SJSA1 (cell line): ENCODE data around the gene TMED10. TPM values are rescaled to one million over a fixed set of nuclear protein-coding genes. Genes with fewer than 3 reads are reported as not detected.

Experiments
- DNase-seq, 2 experiments: peaks; one replicate each; pipeline ENCODE4 v3.0.0-alpha.2; 2015 to 2020; ENCODE audit warnings: low spot score in 2 of 2, low read depth in 1 of 2
- H3K27ac ChIP-seq: fragments of 250-450 bp; sonication (Bioruptor Pico); 2 replicates; pipeline ENCODE4 v1.5.1; 2020; ENCODE audit warnings: mild to moderate bottlenecking, moderate library complexity
- H3K27me3 ChIP-seq: fragments of 250-450 bp; sonication (Bioruptor Pico); replicated peaks from 2 replicates; pipeline ENCODE4 v1.5.1; 2020; ENCODE audit warnings: mild to moderate bottlenecking, moderate library complexity
- H3K36me3 ChIP-seq: fragments of 250-450 bp; sonication (Bioruptor Pico); 2 replicates; pipeline ENCODE4 v1.5.1; 2020; ENCODE audit warnings: mild to moderate bottlenecking
- H3K4me1 ChIP-seq: fragments of 250-450 bp; sonication (Bioruptor Pico); replicated peaks from 2 replicates; pipeline ENCODE4 v1.6.1; 2021; ENCODE audit warnings: mild to moderate bottlenecking
- H3K4me3 ChIP-seq: fragments of 250-450 bp; sonication (Bioruptor Pico); 2 replicates; pipeline ENCODE4 v1.5.1; 2020; ENCODE audit warnings: mild to moderate bottlenecking
- H3K9me3 ChIP-seq: fragments of 250-450 bp; sonication (Bioruptor Pico); replicated peaks from 2 replicates; pipeline ENCODE4 v1.5.1; 2020; ENCODE audit warnings: mild to moderate bottlenecking
- total RNA-seq: library from RNA; depleted of rRNA; stranded (reverse); fragments of >200 nt; shearing (Covaris generic); gene quantifications from 2 replicates; pipeline ENCODE4 v1.2.3, GENCODE V29; 2014; rRNA removed

TMED10 gene
- 155 and 203 TPM in 2 replicates for total RNA-seq

DNA sequence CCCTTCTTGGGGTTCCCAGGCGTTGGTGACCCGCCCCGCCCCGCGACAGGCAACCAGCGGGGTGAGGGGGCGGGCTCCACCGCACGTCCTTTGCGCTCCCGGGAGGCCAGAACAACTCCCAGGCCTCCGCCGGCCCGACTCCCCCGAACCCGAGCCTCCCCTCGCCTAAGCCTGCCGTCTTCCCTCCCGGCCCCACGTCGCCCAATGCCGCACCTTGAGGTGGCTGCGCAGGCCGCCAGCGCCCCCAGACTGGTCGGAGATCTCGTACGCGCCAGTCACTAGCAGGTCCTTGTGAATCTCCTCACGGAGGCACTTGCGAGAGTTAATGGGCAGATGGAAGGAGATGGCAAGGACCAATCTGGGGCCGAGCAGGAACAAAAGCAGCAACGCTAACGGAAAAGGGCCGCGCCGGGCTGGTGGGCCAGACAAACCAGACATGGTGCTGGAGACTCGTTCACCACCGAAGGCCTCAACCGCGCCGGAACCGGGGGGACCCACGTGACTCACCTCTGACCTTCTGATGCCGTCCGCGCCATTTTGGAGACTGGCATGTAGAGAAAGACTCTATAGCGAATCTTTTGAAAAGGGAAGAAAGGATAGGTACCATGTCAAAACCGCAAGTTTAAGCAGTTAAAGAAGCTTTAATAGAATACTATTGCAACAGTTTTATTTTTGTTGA is at the start of gene TMED10:
Gene TMED10, minus strand, starts transcription at position 471 of the 679 bp plus-strand sequence. Its CDS starts 33 bp downstream, at position 438.
- Histone ChIP-seq H3K9me3 (no peaks in the 10 kb centered on the region), H3K4me1 (no peaks in the 10 kb centered on the region; the same call in 1 of the 2 replicates), H3K27me3 (no peaks in the 10 kb centered on the region), H3K27ac (peak within 1 kb of the TSS; percentile 97), H3K36me3 (peaks cover 7% of the 10 kb centered on the region; the same call in 1 of the 2 replicates), H3K4me3 (peak within 1 kb of the TSS; percentile 77)
- DNase-seq: peak; percentile 86 to 94

DNA sequence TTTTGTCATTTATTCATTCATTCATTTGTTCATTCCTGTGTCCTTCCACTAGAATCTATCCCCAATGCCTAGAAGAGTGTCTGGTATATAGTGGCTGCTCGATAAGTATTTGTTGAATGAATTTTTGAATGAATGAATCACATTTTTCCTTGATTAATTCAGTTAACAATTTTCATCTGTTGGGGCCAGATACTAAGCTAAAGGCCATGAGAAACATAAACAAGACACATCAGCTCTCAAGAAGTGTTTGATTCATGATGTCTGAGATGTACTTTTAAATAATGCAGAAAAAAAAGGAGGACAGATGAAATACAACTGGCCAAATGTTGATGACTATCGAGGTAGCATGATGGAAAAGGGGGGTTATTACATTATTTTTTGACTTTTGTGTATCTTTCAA is 48.1 kb upstream of the TMED10 start:
- Histone ChIP-seq H3K27me3 (no peaks in the 10 kb centered on the region), H3K27ac (no peak overlapping the region), H3K36me3 (no peaks in the 10 kb centered on the region), H3K9me3 (no peaks in the 10 kb centered on the region), H3K4me3 (no peak overlapping the region), H3K4me1 (peaks cover 9% of the 10 kb centered on the region)
- no peak for DNase-seq

DNA sequence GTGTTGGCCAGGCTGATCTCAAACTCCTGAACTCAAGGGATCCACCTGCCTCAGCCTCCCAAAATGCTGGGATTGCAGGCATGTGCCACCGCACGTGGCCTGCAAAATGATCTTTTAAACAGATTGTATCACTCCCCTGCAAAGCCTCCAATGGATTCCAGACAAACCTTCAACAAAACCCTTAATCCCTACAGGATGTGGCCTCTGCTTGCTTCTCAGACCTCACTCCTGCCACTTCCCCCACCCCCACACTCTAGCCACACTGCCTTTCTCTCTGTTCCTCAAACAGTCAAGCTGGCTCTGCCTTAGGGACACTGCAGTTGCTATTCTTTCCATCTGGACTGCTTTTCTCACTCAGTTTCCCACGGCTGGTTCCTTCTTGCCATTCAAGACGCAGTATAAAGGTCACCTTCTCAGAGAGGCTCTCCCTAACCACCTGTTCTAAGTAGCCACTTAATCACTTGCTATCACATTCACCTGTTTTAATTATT is 47.3 kb upstream of the TMED10 start:
- peaks cover 9% of the 10 kb centered on the region for H3K4me1 ChIP-seq
- no peak overlapping the region for H3K4me3 ChIP-seq
- DNase-seq: no peak
- H3K27me3 ChIP-seq: no peaks in the 10 kb centered on the region
- no peak overlapping the region for H3K27ac ChIP-seq
- H3K9me3 ChIP-seq: no peaks in the 10 kb centered on the region
- H3K36me3 ChIP-seq: no peaks in the 10 kb centered on the region

DNA sequence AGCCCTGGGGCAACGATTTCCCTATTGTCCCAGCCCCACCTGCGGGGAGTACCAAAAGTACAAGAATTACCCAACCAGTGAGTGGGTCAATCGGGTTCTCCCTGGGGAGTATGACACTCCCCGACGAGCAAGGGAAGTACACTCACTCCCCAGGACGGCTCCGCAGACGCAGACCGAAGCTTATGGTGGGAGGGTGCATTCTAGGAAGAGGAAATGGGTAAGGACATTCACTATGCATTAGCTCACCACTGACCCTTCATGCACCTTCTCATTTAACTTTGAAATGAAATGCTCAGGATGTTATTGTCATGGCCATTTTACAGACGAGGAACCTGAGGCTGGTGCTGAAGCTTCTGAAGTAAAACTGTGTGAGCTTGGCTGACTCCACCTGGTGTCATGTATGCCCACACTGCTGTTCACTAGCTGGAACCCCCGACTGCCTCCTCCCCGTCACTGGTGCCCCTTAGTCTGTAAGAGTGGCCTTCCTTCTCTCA is 45.8 kb upstream of the TMED10 start:
- no peak overlapping the region for H3K4me3 ChIP-seq
- peaks cover 9% of the 10 kb centered on the region for H3K4me1 ChIP-seq
- peak in 1 of 2 experiments; percentile 51 for DNase-seq
- H3K9me3 ChIP-seq: no peaks in the 10 kb centered on the region
- no peaks in the 10 kb centered on the region for H3K27me3 ChIP-seq
- H3K27ac ChIP-seq: no peak overlapping the region
- H3K36me3 ChIP-seq: no peaks in the 10 kb centered on the region

DNA sequence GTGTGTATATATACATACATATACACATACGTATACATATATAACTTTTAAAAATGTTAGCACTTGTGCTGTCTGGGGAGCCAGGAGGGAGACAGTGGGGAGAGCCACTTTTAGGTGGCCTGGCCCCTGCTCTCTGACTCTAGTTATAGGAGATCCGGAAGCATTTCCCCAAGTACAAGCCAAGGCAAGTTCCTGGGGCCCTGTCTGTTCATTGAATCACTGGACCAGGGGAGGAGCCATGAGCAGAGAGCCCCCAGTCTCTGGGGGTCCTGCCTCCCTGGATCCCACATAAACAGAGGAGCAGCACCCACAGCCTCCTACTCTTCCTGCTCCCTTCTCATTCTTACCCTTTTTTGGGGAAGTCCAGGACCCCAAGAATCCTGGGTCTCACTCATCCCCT is 45.4 kb upstream of the TMED10 start:
- Histone ChIP-seq H3K4me1 (peaks cover 9% of the 10 kb centered on the region), H3K4me3 (no peak overlapping the region), H3K27ac (no peak overlapping the region), H3K36me3 (no peaks in the 10 kb centered on the region), H3K9me3 (no peaks in the 10 kb centered on the region), H3K27me3 (no peaks in the 10 kb centered on the region)
- DNase-seq: no peak

DNA sequence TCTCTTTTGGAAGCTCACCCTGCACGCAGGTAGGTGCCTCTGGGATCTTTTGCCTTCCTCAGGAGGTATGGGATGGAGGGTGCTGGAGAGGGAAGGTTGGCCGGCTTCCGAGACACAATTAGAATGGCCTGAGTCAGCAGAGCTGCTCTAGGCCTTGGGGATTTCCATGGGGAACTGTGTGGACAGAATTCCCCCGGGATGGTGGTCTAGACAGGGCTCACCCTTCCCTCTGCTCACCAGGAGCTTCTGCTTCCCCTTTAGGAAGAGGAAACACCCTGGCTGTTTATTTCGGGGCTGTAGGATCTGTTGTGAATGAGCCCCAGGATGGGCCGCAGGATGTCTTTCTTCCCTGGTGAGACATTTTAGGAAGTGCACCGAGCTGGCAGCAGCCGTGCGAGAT is 43.7 kb upstream of the TMED10 start:
- H3K36me3 ChIP-seq: no peaks in the 10 kb centered on the region
- DNase-seq: no peak
- no peaks in the 10 kb centered on the region for H3K9me3 ChIP-seq
- peaks cover 9% of the 10 kb centered on the region for H3K4me1 ChIP-seq
- no peak overlapping the region for H3K27ac ChIP-seq
- H3K4me3 ChIP-seq: no peak overlapping the region
- no peaks in the 10 kb centered on the region for H3K27me3 ChIP-seq

DNA sequence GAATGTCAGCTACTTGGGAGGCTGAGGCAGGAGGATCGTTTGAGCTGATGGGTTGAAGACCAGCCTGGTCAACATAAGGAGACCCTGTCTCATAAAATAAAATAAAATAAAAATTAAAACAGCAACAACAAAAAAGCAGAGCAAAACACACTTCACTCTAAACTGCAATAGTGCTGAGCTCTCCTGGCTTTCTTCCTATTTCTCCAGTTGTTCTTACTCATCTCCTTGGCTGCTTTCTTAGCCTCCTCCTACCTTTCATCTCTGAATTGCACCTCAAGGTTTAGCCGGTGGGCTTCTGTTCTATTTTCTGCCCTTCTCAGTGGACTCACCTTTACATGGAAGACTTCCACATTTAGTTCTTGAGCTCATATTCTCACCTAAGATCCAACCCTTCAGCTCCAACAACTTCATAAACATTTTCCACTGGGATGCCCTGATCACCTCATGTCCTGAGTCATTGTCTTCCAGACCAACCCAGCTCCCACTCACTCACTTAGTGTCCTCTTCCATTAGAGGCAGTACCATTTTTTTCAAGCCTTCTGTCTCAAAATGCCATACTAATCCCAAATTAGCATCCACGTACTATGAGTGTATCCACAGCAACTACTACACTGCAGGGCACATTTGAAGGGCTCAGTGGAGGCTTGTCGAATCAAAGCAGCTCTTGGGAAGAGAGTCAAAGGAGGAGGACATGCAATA is 41.2 kb upstream of the TMED10 start:
- Histone ChIP-seq H3K9me3 (no peaks in the 10 kb centered on the region), H3K27ac (no peak overlapping the region)
- DNase-seq: no peak

DNA sequence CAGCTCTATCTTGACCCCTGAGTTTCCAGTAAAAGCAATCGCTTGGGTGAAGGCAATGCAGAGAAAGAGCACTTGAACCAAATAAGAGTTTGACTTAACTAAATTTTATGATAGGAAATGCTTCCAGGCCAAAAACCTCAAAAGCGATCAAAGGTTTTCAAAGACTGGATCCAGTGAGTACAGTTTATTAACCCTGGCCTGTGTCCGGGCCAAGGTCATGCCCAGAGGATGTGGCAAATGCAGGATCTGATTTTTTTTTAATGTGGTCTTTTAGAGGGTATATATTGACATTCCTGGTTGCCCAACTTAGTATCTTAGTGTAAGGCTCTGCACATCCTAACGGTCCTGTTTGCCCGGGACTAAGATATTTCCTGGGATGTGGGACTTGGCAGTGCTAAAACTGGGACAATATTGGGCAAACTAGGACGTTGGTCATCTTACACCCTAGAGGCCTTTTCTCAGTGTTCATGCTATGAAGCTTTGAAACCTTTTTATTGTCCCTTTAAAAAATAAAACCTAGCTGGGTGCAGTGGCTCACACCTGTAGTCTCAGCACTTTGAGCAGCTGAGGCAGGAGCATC is 40.1 kb upstream of the TMED10 start:
- Histone ChIP-seq H3K36me3 (no peaks in the 10 kb centered on the region), H3K27ac (no peak overlapping the region), H3K4me3 (no peak overlapping the region), H3K4me1 (no peaks in the 10 kb centered on the region), H3K27me3 (no peaks in the 10 kb centered on the region), H3K9me3 (no peaks in the 10 kb centered on the region)
- DNase-seq: no peak

More for the DNA sequence above, 41.2 kb upstream of the TMED10 start:
- no peak overlapping the region for H3K4me3 ChIP-seq
- H3K27me3 ChIP-seq: no peaks in the 10 kb centered on the region
- peaks cover 9% of the 10 kb centered on the region for H3K4me1 ChIP-seq
- no peaks in the 10 kb centered on the region for H3K36me3 ChIP-seq

DNA sequence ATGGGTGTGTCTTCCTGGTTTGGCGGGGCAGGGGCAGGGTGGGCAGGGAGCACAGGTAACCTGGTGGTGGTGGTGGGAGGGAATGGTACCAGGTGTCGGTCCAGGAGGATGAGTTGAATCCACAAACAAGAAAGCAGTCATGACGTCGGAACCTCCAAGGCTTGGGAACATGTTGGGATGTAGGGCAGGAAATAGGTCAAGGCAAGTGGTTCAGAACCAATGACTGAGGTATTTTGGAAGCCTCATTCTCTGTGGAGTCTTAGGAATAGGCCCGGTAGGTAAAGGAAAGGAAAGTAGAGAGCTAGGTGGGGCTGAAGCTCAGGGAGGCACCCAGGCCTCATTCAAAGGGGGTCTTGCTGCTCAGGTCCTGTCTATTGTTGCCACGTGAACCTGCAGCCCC is 39.1 kb upstream of the TMED10 start:
- Histone ChIP-seq H3K9me3 (no peaks in the 10 kb centered on the region), H3K36me3 (no peaks in the 10 kb centered on the region), H3K4me3 (no peak overlapping the region), H3K27me3 (no peaks in the 10 kb centered on the region), H3K27ac (no peak overlapping the region), H3K4me1 (no peaks in the 10 kb centered on the region)
- no peak for DNase-seq

DNA sequence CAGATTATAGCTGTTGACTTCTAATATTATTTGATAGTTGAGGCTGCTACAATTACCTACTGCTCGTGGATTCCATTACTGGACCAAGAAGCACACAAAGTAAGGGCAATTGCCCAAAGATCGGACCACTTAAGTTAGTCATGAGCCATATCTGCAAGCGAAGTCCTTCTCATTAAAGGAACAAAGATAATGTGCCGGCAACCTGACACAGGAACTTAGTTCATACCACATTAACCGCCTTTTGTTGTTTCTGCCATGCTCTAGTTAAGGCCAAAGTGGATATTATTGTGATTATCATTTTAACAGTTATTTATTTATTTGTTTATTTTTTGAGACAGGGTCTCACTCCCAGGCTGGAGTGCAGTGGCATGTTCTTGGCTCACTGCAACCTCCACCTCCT is 38.1 kb upstream of the TMED10 start:
- H3K9me3 ChIP-seq: no peaks in the 10 kb centered on the region
- no peak overlapping the region for H3K27ac ChIP-seq
- no peak for DNase-seq
- no peak overlapping the region for H3K4me3 ChIP-seq
- H3K4me1 ChIP-seq: no peaks in the 10 kb centered on the region
- H3K36me3 ChIP-seq: no peaks in the 10 kb centered on the region
- no peaks in the 10 kb centered on the region for H3K27me3 ChIP-seq

DNA sequence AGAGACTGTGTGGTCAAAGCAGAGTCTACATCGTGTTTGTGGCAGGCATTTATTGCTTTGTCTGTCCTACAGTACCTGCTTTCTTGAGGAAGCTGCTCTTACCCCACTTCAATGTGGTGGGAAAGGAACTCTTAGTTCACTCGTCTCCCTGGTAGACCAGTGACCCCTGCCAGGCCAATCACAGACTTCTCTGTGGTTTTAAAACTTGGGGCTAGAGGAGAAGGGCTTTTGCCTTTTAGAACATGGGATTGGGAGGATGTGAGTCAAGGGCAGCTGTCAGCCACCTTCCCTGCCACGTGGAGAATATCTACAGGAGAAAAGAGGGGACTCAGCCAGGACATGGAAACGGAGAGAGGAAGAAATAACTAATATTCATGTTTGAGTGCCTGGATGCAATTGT is 36.8 kb upstream of the TMED10 start:
- Histone ChIP-seq H3K36me3 (no peaks in the 10 kb centered on the region), H3K27me3 (no peaks in the 10 kb centered on the region), H3K4me1 (no peaks in the 10 kb centered on the region), H3K4me3 (no peak overlapping the region), H3K27ac (no peak overlapping the region), H3K9me3 (no peaks in the 10 kb centered on the region)
- DNase-seq: no peak

DNA sequence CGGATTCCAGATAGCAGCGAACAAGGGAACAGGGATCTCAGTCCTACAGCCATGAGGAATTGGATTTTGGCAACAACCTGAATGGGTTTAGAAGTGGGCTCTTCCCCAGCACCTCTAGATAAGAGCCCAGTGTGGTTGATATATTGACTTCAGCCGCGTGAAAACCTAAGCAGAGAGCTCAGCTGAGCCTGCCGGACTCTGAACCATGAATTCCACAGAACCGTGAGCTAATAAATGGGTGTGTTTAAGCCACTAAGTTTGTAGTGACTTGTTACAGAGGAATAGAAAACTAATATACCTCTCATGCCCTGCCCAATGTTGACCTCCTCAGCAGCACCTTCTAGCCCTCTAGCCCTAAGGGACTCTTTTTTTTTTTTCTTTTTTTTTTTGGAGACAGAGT is 32.4 kb upstream of the TMED10 start:
- H3K36me3 ChIP-seq: no peaks in the 10 kb centered on the region
- no peaks in the 10 kb centered on the region for H3K27me3 ChIP-seq
- H3K4me1 ChIP-seq: peaks cover 6% of the 10 kb centered on the region; the same call in 1 of the 2 replicates
- H3K9me3 ChIP-seq: no peaks in the 10 kb centered on the region
- H3K4me3 ChIP-seq: no peak overlapping the region
- H3K27ac ChIP-seq: no peak overlapping the region
- no peak for DNase-seq

DNA sequence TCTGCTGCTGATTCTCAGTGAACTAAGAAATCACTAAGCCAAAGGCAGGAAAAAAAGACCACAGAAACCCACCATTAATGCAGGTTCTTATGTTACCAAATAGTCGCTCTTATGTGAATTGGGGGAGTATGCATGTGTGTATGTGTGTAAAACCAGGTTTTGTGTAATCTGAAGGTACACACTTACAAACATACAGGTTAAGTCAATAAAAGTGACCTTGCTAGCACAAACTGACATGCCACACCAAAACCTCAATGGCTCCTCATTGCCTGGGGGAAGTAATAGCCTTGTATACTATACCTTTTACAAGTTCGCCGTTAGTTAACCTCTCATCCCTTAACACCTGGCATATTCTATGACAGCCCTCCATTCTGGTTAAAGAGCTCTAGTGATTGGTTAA is 29.8 kb upstream of the TMED10 start:
- Histone ChIP-seq H3K4me3 (no peak overlapping the region), H3K27me3 (no peaks in the 10 kb centered on the region), H3K27ac (no peak overlapping the region), H3K4me1 (peaks cover 9% of the 10 kb centered on the region; the same call in 1 of the 2 replicates), H3K36me3 (no peaks in the 10 kb centered on the region), H3K9me3 (no peaks in the 10 kb centered on the region)
- no peak for DNase-seq

DNA sequence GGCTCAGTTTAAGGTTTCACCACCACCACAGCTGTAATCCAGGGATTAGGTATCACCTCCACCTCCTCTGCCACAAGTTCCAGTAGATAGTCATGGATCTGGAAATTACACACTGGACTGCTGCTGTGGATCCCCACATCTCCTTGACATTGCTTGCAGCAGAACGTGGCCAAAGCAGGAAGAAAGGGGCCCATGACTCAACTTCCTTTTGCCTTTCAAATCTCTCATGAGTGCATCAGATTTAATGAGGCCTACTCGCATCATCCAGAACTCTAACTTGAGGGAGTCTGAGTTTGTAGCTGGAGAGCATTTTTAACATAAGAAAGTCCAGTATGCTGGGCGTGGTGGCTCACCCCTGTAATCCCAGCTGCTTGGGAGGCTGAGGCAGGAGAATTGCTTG is 29.2 kb upstream of the TMED10 start:
- DNase-seq: peak in 1 of 2 experiments; percentile 13
- Histone ChIP-seq H3K4me3 (no peak overlapping the region), H3K36me3 (no peaks in the 10 kb centered on the region), H3K27ac (no peak overlapping the region), H3K27me3 (no peaks in the 10 kb centered on the region), H3K9me3 (no peaks in the 10 kb centered on the region), H3K4me1 (peaks cover 9% of the 10 kb centered on the region; the same call in 1 of the 2 replicates)
